ENCODE measurements around the gene SEC14L5.

SEC14L5 gene

GRCh38 chr16:5004311-5004710, 46.2 kb downstream of the SEC14L5 start:
- no peak overlapping the region for H3K4me3 ChIP-seq (ENCODE audit: low read depth, low read length)
- DNase-seq (ENCODE audit: low read depth), result no peak

GRCh38 chr16:5005916-5006315, 47.8 kb downstream of the SEC14L5 start:
- H3K4me3 ChIP-seq (ENCODE audit: low read depth, low read length), result no peak overlapping the region

GRCh38 chr16:5006348-5007193, 48.4 kb downstream of the SEC14L5 start:
- no peak for DNase-seq (ENCODE audit: low read depth)
- H3K4me3 ChIP-seq (ENCODE audit: low read depth, low read length), result no peak overlapping the region

More at GRCh38 chr16:5005916-5006315, 47.8 kb downstream of the SEC14L5 start:
- DNase-seq (ENCODE audit: low read depth), result no peak

- DNase-seq (ENCODE audit: low read depth), result no peak
- H3K4me3 ChIP-seq (ENCODE audit: low read depth, low read length), result no peak overlapping the region
Measured at GRCh38 chr16:5007256-5007655, 49.1 kb downstream of the SEC14L5 start.

- DNase-seq (ENCODE audit: low read depth), result no peak
- H3K4me3 ChIP-seq (ENCODE audit: low read depth, low read length), result no peak overlapping the region
Measured at GRCh38 chr16:5008311-5008731, 50.2 kb downstream of the SEC14L5 start.

- H3K4me3 ChIP-seq (ENCODE audit: low read depth, low read length), result no peak overlapping the region
- DNase-seq (ENCODE audit: low read depth), result no peak
Measured at GRCh38 chr16:5010576-5011329, 52.6 kb downstream of the SEC14L5 start.

GRCh38 chr16:5011637-5012036, 53.5 kb downstream of the SEC14L5 start:
- no peak overlapping the region for H3K4me3 ChIP-seq (ENCODE audit: low read depth, low read length)
- no peak for DNase-seq (ENCODE audit: low read depth)

GRCh38 chr16:5012887-5013286, 54.8 kb downstream of the SEC14L5 start:
- DNase-seq (ENCODE audit: low read depth), result no peak
- H3K4me3 ChIP-seq (ENCODE audit: low read depth, low read length), result no peak overlapping the region

- DNase-seq (ENCODE audit: low read depth), result no peak
- H3K4me3 ChIP-seq (ENCODE audit: low read depth, low read length), result no peak overlapping the region
Measured at GRCh38 chr16:5015351-5015750, 57.2 kb downstream of the SEC14L5 start.

- DNase-seq (ENCODE audit: low read depth), result no peak
- H3K4me3 ChIP-seq (ENCODE audit: low read depth, low read length), result no peak overlapping the region
Measured at GRCh38 chr16:5015887-5016286, 57.8 kb downstream of the SEC14L5 start.

- no peak for DNase-seq (ENCODE audit: low read depth)
- no peak overlapping the region for H3K4me3 ChIP-seq (ENCODE audit: low read depth, low read length)
Measured at GRCh38 chr16:5016967-5017677, 59.0 kb downstream of the SEC14L5 start.

- no peak overlapping the region for H3K4me3 ChIP-seq (ENCODE audit: low read depth, low read length)
- DNase-seq (ENCODE audit: low read depth), result no peak
Measured at GRCh38 chr16:5017678-5017969, 59.5 kb downstream of the SEC14L5 start.

- DNase-seq (ENCODE audit: low read depth), result no peak
- no peak overlapping the region for H3K4me3 ChIP-seq (ENCODE audit: low read depth, low read length)
Measured at GRCh38 chr16:5018793-5019192, 60.7 kb downstream of the SEC14L5 start.

GRCh38 chr16:5019775-5020174, 61.6 kb downstream of the SEC14L5 start:
- DNase-seq (ENCODE audit: low read depth), result no peak
- no peak overlapping the region for H3K4me3 ChIP-seq (ENCODE audit: low read depth, low read length)

- no peak overlapping the region for H3K4me3 ChIP-seq (ENCODE audit: low read depth, low read length)
- no peak for DNase-seq (ENCODE audit: low read depth)
Measured at GRCh38 chr16:5020551-5020950, 62.4 kb downstream of the SEC14L5 start.

GRCh38 chr16:5022521-5022920, 64.4 kb downstream of the SEC14L5 start:
- DNase-seq (ENCODE audit: low read depth), result no peak
- H3K4me3 ChIP-seq (ENCODE audit: low read depth, low read length), result no peak overlapping the region

- no peak for DNase-seq (ENCODE audit: low read depth)
- no peak overlapping the region for H3K4me3 ChIP-seq (ENCODE audit: low read depth, low read length)
Measured at GRCh38 chr16:5024632-5025031, 66.5 kb downstream of the SEC14L5 start.

- no peak overlapping the region for H3K4me3 ChIP-seq (ENCODE audit: low read depth, low read length)
- DNase-seq (ENCODE audit: low read depth), result no peak
Measured at GRCh38 chr16:5025171-5025632, 67.1 kb downstream of the SEC14L5 start.

- H3K4me3 ChIP-seq (ENCODE audit: low read depth, low read length), result no peak overlapping the region
- no peak for DNase-seq (ENCODE audit: low read depth)
Measured at GRCh38 chr16:5026664-5027063, 68.5 kb downstream of the SEC14L5 start.

- H3K4me3 ChIP-seq (ENCODE audit: low read depth, low read length), result no peak overlapping the region
- no peak for DNase-seq (ENCODE audit: low read depth)
Measured at GRCh38 chr16:5027086-5027485, 69.0 kb downstream of the SEC14L5 start.
